ENCODE results near the gene NOXRED1. TPM values are rescaled to one million over a fixed set of nuclear protein-coding genes. Genes with fewer than 3 reads are reported as not detected.

Gene NOXRED1
- under 1 TPM in 3 of 4 donors, not detected in 1; 0.38 to 0.47 (median 0.40) TPM for total RNA-seq

DNA sequence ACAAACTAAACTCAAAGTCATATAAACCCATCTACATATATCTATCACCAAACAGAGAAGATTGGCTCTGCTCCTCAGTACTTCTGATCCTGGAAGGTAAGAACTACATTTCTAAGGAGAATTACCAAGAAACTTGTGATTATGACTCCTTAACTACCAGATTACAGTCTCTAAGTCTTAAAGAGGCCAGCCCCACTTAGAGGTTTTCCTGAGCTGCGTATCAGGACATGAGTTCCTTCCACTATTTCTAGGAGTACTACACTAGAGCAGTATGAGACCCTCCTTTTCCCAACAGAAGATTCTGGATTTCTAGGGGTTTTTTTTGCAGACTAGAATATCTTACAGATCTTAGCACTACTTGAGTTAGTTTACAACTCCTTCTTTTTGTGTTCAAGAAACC lies at the start of gene NOXRED1:
Gene NOXRED1 (minus strand): TSS at position 101 of the 400 bp plus-strand sequence. CDS start 634 bp downstream, outside the sequence.
- no peaks in the 10 kb centered on the region for H3K27me3 ChIP-seq
- peaks cover under 1% of the 10 kb centered on the region for H3K9me3 ChIP-seq
- WGBS: 100% methylated on average over 1 of the region's 1 CpG
- H3K27ac ChIP-seq: no peak within 1 kb of the TSS
- H3K4me3 ChIP-seq: no peak within 1 kb of the TSS
- no peaks in the 10 kb centered on the region for H3K4me1 ChIP-seq
- no peak for DNase-seq (ENCODE audit: low spot score in 2 of 2)
- H3K36me3 ChIP-seq: peaks cover 67% of the 10 kb centered on the region
- no peak for TF ChIP-seq POLR2AphosphoS5 (IDR thresholded peaks at IDR 0.05)
- no peak for TF ChIP-seq POLR2A (IDR thresholded peaks at IDR 0.05)
- TF ChIP-seq CTCF (IDR thresholded peaks at IDR 0.05): no peak
- TF ChIP-seq EP300 (IDR thresholded peaks at IDR 0.05): no peak

- WGBS: 67% methylated on average over 5 of the region's 5 CpGs
- no peaks in the 10 kb centered on the region for H3K4me1 ChIP-seq
- DNase-seq (ENCODE audit: low spot score in 2 of 2): no peak
- H3K4me3 ChIP-seq: no peak overlapping the region
- no peaks in the 10 kb centered on the region for H3K27me3 ChIP-seq
- TF ChIP-seq POLR2AphosphoS5 (IDR thresholded peaks at IDR 0.05) (no peak), CTCF (IDR thresholded peaks at IDR 0.05) (no peak), EP300 (IDR thresholded peaks at IDR 0.05) (no peak), POLR2A (IDR thresholded peaks at IDR 0.05) (no peak)
- H3K9me3 ChIP-seq: no peaks in the 10 kb centered on the region
- peaks cover 40% of the 10 kb centered on the region for H3K36me3 ChIP-seq
- no peak overlapping the region for H3K27ac ChIP-seq
Observed at GRCh38 chr14:77470224-77470870, 47.0 kb upstream of the NOXRED1 start.

- no peaks in the 10 kb centered on the region for H3K4me1 ChIP-seq
- H3K27me3 ChIP-seq: no peaks in the 10 kb centered on the region
- no peak for DNase-seq (ENCODE audit: low spot score in 2 of 2)
- H3K9me3 ChIP-seq: no peaks in the 10 kb centered on the region
- no peak for TF ChIP-seq POLR2AphosphoS5 (IDR thresholded peaks at IDR 0.05)
- TF ChIP-seq POLR2A (IDR thresholded peaks at IDR 0.05): no peak
- TF ChIP-seq CTCF (IDR thresholded peaks at IDR 0.05): no peak
- no peak for TF ChIP-seq EP300 (IDR thresholded peaks at IDR 0.05)
- WGBS: 69% methylated on average over 1 of the region's 1 CpG
- peaks cover 48% of the 10 kb centered on the region for H3K36me3 ChIP-seq
- H3K27ac ChIP-seq: no peak overlapping the region
- H3K4me3 ChIP-seq: no peak overlapping the region
Observed at GRCh38 chr14:77469539-77469938, 46.2 kb upstream of the NOXRED1 start.

DNA sequence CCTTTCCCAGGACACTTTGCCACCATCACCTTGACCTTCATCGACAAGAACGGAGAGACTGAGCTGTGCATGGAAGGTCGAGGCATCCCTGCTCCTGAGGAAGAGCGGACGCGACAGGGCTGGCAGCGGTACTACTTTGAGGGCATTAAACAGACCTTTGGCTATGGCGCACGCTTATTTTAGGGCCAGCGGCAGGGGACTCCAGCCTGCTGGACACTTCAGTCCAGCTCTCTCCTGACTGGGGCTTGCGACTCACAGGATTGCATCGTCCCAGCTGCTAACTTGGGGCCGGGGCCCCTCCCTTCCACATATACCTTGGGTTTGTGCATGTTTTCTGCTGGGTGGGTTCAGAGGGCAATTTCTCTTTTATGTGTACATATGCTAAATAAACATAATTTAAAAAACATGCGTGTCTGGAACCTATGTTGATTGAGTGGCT lies 45.8 kb upstream of the NOXRED1 start:
- WGBS: 86% methylated on average over 14 of the region's 14 CpGs
- Histone ChIP-seq H3K4me3 (no peak overlapping the region), H3K27ac (no peak overlapping the region), H3K9me3 (no peaks in the 10 kb centered on the region), H3K27me3 (no peaks in the 10 kb centered on the region), H3K36me3 (peaks cover 53% of the 10 kb centered on the region), H3K4me1 (no peaks in the 10 kb centered on the region)
- no peak for DNase-seq (ENCODE audit: low spot score in 2 of 2)
- TF ChIP-seq POLR2A (IDR thresholded peaks at IDR 0.05): no peak
- TF ChIP-seq POLR2AphosphoS5 (IDR thresholded peaks at IDR 0.05): no peak
- no peak for TF ChIP-seq CTCF (IDR thresholded peaks at IDR 0.05)
- TF ChIP-seq EP300 (IDR thresholded peaks at IDR 0.05): no peak

GRCh38 chr14:77467801-77468200 lies 44.5 kb upstream of the NOXRED1 start:
- H3K4me1 ChIP-seq: no peaks in the 10 kb centered on the region
- TF ChIP-seq POLR2AphosphoS5 (IDR thresholded peaks at IDR 0.05) (no peak), POLR2A (IDR thresholded peaks at IDR 0.05) (no peak), EP300 (IDR thresholded peaks at IDR 0.05) (no peak), CTCF (IDR thresholded peaks at IDR 0.05) (no peak)
- 86% methylated on average over 5 of the region's 5 CpGs for WGBS
- no peak for DNase-seq (ENCODE audit: low spot score in 2 of 2)
- no peak overlapping the region for H3K27ac ChIP-seq
- H3K4me3 ChIP-seq: no peak overlapping the region
- H3K9me3 ChIP-seq: no peaks in the 10 kb centered on the region
- peaks cover 66% of the 10 kb centered on the region for H3K36me3 ChIP-seq
- H3K27me3 ChIP-seq: no peaks in the 10 kb centered on the region

Data from suprapubic skin (tissue), 4 donors.